ENCODE results near the gene DCBLD2.
A peak's percentile ranks its signal among the peaks of the same experiment; 100 is the strongest.

DCBLD2 gene

GRCh38 chr3:98784042-98784441, 117.5 kb downstream of the DCBLD2 start:
- Histone ChIP-seq H3K4me1 (peaks cover 0 to 81% (median 56%) of the 10 kb centered on the region in 4 donors), H3K4me3 (no peak overlapping the region), H3K27me3 (no peaks in the 10 kb centered on the region), H3K36me3 (no peaks in the 10 kb centered on the region), H3K27ac (peak overlapping the region; percentile 75 to 77), H3K9me3 (no peaks in the 10 kb centered on the region)
- intact Hi-C loops (cut with DNase I; ENCODE audit: low total_unique reads) = no loop called here
- no peak for TF ChIP-seq CTCF (IDR thresholded peaks at IDR 0.05)
- DNase-seq = peak; percentile 70 to 79

GRCh38 chr3:98782824-98783500, 118.5 kb downstream of the DCBLD2 start:
- Histone ChIP-seq H3K4me3 (no peak overlapping the region), H3K27me3 (no peaks in the 10 kb centered on the region), H3K36me3 (no peaks in the 10 kb centered on the region), H3K4me1 (peaks cover 0 to 92% (median 66%) of the 10 kb centered on the region in 4 donors), H3K9me3 (no peaks in the 10 kb centered on the region), H3K27ac (peak overlapping the region; percentile 75 to 77)
- intact Hi-C loops (cut with DNase I; ENCODE audit: low total_unique reads) = no loop called here
- no peak for TF ChIP-seq CTCF (IDR thresholded peaks at IDR 0.05)
- DNase-seq = no peak

DNA sequence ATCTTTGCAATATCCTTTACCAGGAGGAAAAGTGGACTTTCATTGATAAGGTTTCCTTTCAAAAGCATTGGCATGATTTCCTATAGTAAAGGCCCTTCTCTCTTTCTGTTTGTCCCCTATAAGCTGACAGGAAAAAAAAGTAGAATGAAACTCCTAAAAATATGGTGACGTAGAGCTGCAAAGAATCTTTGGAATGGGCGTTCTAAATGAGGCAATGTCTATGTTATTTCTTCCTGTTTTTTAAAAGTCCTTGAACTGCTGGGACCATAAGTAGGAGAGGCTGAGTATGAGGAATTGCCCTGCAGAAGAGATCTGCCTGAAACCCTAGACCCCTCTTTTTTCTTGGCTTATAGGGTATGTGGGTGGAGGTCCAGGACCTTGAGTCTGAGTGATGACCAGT, 121.2 kb downstream of the DCBLD2 start:
- peak overlapping the region; percentile 41 to 65 for H3K27ac ChIP-seq
- TF ChIP-seq CTCF (IDR thresholded peaks at IDR 0.05) = no peak
- intact Hi-C loops (cut with DNase I; ENCODE audit: low total_unique reads) = no loop called here
- no peaks in the 10 kb centered on the region for H3K36me3 ChIP-seq
- H3K4me3 ChIP-seq = no peak overlapping the region
- no peak for DNase-seq
- no peaks in the 10 kb centered on the region for H3K27me3 ChIP-seq
- peaks cover 0 to 99% (median 65%) of the 10 kb centered on the region in 4 donors for H3K4me1 ChIP-seq
- H3K9me3 ChIP-seq = no peaks in the 10 kb centered on the region

DNA sequence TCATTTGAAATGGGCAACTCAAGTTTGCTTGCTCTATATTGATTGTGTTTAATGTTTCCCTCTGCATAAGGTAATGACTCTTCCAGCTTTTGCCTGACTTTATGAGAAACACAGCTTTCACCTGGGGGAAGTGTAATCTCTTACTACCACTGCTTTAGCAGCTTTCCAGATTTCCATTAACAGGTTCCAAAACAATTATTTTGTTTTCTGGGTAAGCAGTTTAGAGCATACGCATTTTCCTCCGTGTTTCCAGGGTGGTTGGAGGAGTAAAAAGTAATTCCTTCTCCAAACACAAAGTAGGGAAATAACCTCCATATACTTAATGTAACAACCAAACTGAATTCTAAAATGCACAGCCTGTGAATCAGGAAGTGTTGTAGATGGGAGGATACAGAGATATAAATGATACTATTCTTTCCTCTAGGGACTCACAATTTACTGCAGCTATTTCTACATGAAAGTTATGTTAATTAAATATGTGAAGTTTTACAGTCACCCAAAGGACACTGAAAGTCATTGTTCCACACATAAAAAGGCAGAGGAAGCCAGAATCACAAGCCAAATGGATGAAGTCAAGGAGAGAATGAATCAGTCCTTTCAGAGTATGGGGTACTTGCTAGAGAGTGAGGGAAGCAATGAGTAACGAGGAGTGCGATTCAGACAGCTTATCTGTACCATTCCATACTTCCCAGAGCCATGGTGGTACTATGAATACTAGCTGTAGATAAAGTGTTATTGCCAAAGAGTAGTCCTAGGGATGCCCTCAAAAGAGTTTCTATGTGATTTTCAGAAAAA, 121.8 kb downstream of the DCBLD2 start:
- Histone ChIP-seq H3K9me3 (no peaks in the 10 kb centered on the region), H3K27me3 (no peaks in the 10 kb centered on the region), H3K4me1 (peaks cover 0 to 93% (median 59%) of the 10 kb centered on the region in 4 donors), H3K27ac (peak overlapping the region; percentile 41 to 65), H3K36me3 (no peaks in the 10 kb centered on the region), H3K4me3 (no peak overlapping the region)
- intact Hi-C loops (cut with DNase I; ENCODE audit: low total_unique reads) = no loop called here
- no peak for TF ChIP-seq CTCF (IDR thresholded peaks at IDR 0.05)
- DNase-seq = no peak

DNA sequence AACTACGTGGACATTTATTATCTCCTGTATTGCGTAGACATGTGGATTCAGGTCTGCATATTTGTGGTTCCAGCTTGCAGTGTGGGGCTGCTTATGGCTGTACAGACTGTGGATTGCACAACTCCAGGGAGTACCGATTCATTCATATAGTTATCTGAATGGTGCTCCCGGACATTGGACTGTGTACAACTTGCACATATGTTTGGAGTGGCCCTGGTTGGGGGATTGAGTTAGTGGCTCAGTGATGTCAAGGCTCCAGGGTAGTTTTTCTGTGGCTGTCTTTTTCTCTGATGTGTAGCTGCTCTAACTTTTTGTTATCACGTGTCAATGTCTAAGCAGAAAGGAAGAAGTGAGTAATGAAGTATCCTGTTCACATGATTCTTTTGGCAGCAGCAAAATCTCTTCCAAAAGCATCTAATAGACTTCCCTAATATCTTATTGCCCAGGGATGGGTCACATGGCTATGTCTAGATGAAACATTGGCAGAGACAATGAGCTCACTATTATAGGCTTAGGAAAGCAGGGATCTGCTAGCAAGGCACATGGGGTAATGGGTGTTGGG, 122.6 kb downstream of the DCBLD2 start:
- Histone ChIP-seq H3K27me3 (no peaks in the 10 kb centered on the region), H3K36me3 (no peaks in the 10 kb centered on the region), H3K27ac (peak overlapping the region; percentile 41 to 65), H3K4me1 (peaks cover 0 to 85% (median 51%) of the 10 kb centered on the region in 4 donors), H3K9me3 (no peaks in the 10 kb centered on the region), H3K4me3 (no peak overlapping the region)
- intact Hi-C loops (cut with DNase I; ENCODE audit: low total_unique reads) = no loop called here
- no peak for TF ChIP-seq CTCF (IDR thresholded peaks at IDR 0.05)
- no peak for DNase-seq

Measured in tibial artery (tissue), 4 donors.